ENCODE results near the gene SIPA1L3.

The SIPA1L3 gene

GRCh38 chr19:38250428-38250820 lies 343.4 kb downstream of the SIPA1L3 start:
- ATAC-seq, result no peak

- no peak for ATAC-seq
Measured at GRCh38 chr19:38250821-38251563, 344.0 kb downstream of the SIPA1L3 start.

GRCh38 chr19:38251564-38252051 lies 344.6 kb downstream of the SIPA1L3 start:
- no peak for ATAC-seq

GRCh38 chr19:38252385-38252784 lies 345.4 kb downstream of the SIPA1L3 start:
- ATAC-seq, result no peak

DNA sequence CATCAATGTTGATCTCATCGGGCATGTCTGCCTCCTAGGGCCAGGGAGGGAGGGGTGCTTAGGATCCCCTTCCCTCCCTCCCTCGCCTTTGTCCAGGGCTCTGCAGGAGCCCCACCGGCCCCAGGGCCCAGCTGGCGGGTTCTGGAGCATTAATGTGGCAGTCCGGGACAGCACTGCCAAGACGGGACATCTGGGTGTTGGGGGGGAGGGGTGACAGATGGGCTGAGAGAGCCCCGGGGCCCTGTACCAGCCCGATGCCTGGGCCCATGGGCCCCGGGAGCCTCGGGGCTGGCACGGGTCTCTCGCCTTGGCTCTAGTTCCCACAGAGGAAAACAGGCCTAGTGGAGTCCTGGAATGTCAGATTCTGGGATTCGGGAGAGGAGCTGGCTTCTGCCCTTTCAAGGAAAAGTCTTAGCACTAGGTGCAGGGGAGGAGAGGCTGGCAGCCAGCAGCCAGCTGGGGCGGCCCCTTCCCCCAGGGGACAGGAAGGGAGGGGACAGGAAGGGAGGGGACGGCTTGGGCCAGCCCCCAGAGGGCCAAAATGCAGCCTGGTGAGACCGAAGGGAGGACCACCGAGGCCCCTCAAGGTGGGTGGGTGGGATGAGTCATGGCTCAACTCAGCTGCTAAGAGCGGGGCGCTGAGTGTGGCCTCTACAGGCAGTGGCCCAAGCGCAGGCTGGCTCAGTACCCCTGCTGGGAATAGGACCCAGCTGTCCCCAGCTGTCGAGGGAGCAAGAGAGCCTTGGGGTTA lies 346.1 kb downstream of the SIPA1L3 start:
- ATAC-seq, result no peak

DNA sequence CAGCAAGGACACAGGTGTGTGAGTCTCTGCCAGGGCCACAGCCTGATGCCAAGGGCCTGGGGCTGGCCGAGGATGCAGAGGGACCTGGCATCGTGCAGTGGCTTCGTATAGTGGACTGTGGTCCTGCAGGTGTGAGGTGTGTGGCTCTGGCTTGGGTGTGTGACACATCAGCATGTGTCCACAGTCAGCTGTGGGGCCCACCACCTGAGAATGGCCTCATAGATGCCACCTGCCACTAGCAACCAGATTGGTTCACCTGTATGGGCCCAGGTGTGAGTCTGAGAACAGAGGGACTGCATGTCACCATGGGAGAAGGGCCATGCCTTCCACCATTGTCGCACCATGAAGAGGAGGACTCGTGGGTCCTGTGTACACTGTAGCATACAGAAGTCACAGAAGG lies 346.8 kb downstream of the SIPA1L3 start:
- no peak for ATAC-seq

GRCh38 chr19:38255383-38256014 lies 348.5 kb downstream of the SIPA1L3 start:
- no peak for ATAC-seq

Measured in activated CD4-positive, CD25-positive, alpha-beta regulatory T cell treated with anti-CD3 and anti-CD28 coated beads, Interleukin-2, amount 50 U/mL, for 24 hours (primary cell).